Stimulated activated CD4-positive, alpha-beta T cell treated with anti-CD3 and anti-CD28 coated beads, TNF-alpha, amount 100 ng/mL, for 1 hour (primary cell): ENCODE measurements around the gene CFAP77.

Experiments used
- DNase-seq, 3 donors: peaks; one replicate each; pipeline ENCODE4 v3.0.0-alpha.2; 2020; ENCODE audit warnings: low read depth in 3 of 3, low spot score in 1 of 3

The CFAP77 gene

GRCh38 chr9:132447902-132448301 lies 37.9 kb downstream of the CFAP77 start:
- DNase-seq, result no peak

DNA sequence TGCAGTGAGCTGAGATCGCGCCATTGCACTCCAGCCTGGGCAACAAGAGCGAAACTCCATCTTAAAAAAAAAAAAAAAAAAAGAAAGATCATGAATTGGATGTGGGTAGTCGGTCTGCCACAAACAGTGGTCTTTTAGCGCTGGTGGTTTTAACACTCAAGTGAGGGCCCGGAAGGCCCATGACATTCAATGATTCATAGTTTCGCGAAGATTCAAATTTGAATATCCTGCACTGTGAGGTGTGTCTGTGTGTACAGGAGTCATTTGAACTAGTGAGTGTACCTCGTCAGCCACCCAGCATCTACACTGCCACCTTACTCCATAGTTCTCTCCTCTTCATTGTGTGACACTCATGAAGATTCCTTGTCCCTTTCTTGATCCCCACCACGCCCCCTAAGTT lies 41.3 kb downstream of the CFAP77 start:
- no peak for DNase-seq

GRCh38 chr9:132456241-132456640 lies 46.2 kb downstream of the CFAP77 start:
- DNase-seq, result no peak

DNA sequence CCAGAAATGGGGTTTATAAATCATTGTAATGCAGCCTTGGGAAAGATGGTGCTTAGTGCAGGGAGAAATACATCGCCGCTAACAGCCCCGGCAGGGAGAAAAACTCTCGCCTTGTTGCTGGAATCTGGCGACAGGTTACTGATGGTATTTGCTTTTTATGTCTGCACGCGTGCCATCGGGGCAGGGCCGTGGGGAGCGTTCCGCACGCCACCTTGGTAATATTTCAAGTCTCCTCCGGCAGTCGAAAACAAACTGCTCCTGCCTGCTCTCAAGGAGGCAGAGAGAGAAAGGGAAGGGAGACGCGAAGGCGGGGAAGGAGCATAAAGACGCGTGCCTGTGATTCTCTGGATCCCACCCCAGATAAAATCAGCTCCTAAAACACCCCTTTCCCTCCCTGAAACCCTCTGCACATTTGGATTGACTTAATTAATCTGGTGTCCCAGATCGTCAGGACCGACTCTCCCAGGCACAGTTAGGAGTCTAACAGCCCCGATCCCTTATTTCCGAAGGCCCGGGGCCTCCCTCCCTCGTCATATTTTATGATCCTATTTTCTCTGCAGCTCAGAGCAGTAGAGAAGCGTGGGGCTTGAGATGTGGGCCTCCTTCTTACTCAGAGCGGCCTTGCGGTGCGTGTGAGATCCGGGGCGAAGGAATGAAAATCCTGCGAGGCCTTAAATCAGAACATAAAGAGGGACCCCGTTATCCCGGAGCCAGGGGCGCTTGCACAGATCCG lies 47.7 kb downstream of the CFAP77 start:
- DNase-seq, result no peak

GRCh38 chr9:132458432-132458831 lies 48.4 kb downstream of the CFAP77 start:
- DNase-seq, result no peak

- no peak for DNase-seq
Measured at GRCh38 chr9:132459661-132460060, 49.6 kb downstream of the CFAP77 start.

- DNase-seq, result no peak
Measured at GRCh38 chr9:132460240-132460639, 50.2 kb downstream of the CFAP77 start.

GRCh38 chr9:132461281-132461896 lies 51.4 kb downstream of the CFAP77 start:
- no peak for DNase-seq

- DNase-seq, result no peak
Measured at GRCh38 chr9:132461971-132462370, 52.0 kb downstream of the CFAP77 start.

- DNase-seq, result no peak
Measured at GRCh38 chr9:132464547-132464946, 54.5 kb downstream of the CFAP77 start.

GRCh38 chr9:132465131-132465635 lies 55.2 kb downstream of the CFAP77 start:
- no peak for DNase-seq

GRCh38 chr9:132472199-132472598 lies 62.2 kb downstream of the CFAP77 start:
- no peak for DNase-seq

GRCh38 chr9:132472599-132472998 lies 62.6 kb downstream of the CFAP77 start:
- no peak for DNase-seq

DNA sequence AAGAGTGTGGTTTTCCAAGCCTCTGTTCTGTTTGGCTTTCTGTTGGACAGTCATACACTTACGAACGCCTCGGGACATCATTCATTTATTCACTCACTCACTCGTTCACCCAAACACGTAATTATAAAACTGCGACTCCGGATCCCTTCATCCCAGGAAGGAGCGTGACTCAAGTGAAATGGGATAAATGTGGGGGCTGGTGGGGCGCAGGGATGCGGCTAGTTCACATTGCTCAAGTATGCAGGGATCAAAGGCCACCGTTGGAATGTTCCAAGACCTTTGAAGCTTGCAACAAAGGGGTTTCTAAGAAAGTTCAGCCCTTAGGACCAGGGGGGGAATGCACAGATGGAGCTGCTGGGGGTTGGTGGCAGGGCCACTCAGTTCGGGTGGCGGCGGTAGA lies 64.2 kb downstream of the CFAP77 start:
- DNase-seq, result no peak

GRCh38 chr9:132478353-132479050 lies 68.5 kb downstream of the CFAP77 start:
- DNase-seq, result no peak

- no peak for DNase-seq
Measured at GRCh38 chr9:132479733-132480132, 69.7 kb downstream of the CFAP77 start.

DNA sequence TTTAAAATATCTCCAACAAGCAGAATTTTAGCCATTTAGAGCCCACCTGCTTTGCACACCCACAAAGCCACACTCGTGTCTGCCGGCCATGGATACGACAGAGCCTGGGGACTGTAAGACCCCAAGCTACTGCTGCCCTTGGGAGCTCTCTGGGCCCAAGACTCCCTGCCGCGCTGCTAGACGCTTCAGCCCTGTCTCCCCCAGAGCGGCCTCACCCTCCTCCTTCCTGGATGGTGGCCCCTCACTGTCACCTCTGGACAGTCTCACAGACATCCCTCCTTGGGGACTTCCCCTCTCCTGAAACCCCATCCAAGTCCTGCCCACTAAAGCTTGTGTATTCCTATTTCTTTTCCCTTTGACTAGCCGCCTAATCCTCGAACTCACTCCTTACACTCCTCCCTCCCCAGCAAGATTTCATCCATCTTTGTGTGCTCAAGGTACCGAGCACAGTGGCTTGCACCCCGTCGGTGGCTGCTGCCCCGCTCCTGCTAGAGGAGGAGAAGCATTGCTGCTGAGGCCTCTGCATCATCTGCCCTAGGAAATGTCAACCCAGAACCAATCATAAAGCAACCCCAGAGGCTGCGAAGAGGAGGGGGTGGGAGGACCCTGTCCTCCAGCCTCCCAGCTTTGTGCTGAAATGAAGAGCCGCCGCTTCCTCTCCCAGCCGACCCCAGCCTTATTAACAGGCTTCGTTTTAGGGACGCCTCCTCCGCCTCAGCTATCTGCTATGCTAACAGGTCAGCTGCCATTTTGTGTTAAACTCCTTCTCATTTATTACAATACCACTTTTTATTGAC lies 71.2 kb downstream of the CFAP77 start:
- no peak for DNase-seq

GRCh38 chr9:132482196-132482813 lies 72.3 kb downstream of the CFAP77 start:
- no peak for DNase-seq

- DNase-seq, result no peak
Measured at GRCh38 chr9:132485393-132485792, 75.4 kb downstream of the CFAP77 start.

- peak in 1 of 3 donors; percentile 7 for DNase-seq
Measured at GRCh38 chr9:132486706-132487350, 76.8 kb downstream of the CFAP77 start.
